ENCODE data around the gene PTPRG. TPM values are rescaled to one million over a fixed set of nuclear protein-coding genes. Genes with fewer than 3 reads are reported as not detected.

Gene PTPRG
- total and polyA plus RNA-seq, 11 donors = 8.0 to 48.5 (median 35.4) TPM

GRCh38 chr3:62233065-62233464, 671.7 kb downstream of the PTPRG start:
- H3K27ac ChIP-seq = no peak overlapping the region
- H3K4me1 ChIP-seq = peaks cover 0 to 30% (median 20%) of the 10 kb centered on the region in 12 donors
- no peak for DNase-seq
- intact Hi-C loops (cut with DNase I) = no loop called here
- no peaks in the 10 kb centered on the region for H3K27me3 ChIP-seq
- 87 to 91% (median 89%) methylated on average over 6 of the region's 6 CpGs for WGBS, 4 donors
- no peak overlapping the region for H3K4me3 ChIP-seq
- no peak for TF ChIP-seq POLR2A (IDR thresholded peaks at IDR 0.05)
- no peak for TF ChIP-seq CTCF (IDR thresholded peaks at IDR 0.05)
- peaks cover 0 to 3% (median 0%) of the 10 kb centered on the region in 9 donors for H3K36me3 ChIP-seq
- no peak for ATAC-seq
- H3K9me3 ChIP-seq = no peaks in the 10 kb centered on the region

- H3K36me3 ChIP-seq = peaks cover 0 to 3% (median 0%) of the 10 kb centered on the region in 9 donors
- intact Hi-C loops (cut with DNase I) = no loop called here
- H3K4me3 ChIP-seq = no peak overlapping the region
- no peaks in the 10 kb centered on the region for H3K9me3 ChIP-seq
- H3K4me1 ChIP-seq = peaks cover 0 to 36% (median 21%) of the 10 kb centered on the region in 12 donors
- TF ChIP-seq CTCF (IDR thresholded peaks at IDR 0.05) = no peak
- no peak for TF ChIP-seq POLR2A (IDR thresholded peaks at IDR 0.05)
- 45 to 53% (median 48%) methylated on average over 4 of the region's 4 CpGs for WGBS, 4 donors
- DNase-seq (no peak), ATAC-seq (no peak)
- H3K27ac ChIP-seq = no peak overlapping the region
- H3K27me3 ChIP-seq = no peaks in the 10 kb centered on the region
These were observed 674.6 kb downstream of the PTPRG start for GRCh38 chr3:62236016-62236415.

GRCh38 chr3:62237286-62237948, 676.0 kb downstream of the PTPRG start:
- Histone ChIP-seq H3K27ac (peak overlapping the region in 1 of 12 donors; percentile 15), H3K4me3 (no peak overlapping the region), H3K9me3 (no peaks in the 10 kb centered on the region), H3K36me3 (peaks cover 0 to 3% (median 0%) of the 10 kb centered on the region in 9 donors), H3K27me3 (no peaks in the 10 kb centered on the region), H3K4me1 (peaks cover 0 to 36% (median 21%) of the 10 kb centered on the region in 12 donors)
- intact Hi-C loops (cut with DNase I) = no loop called here
- peak; percentile 53 to 74 (median 64) for ATAC-seq
- TF ChIP-seq CTCF (IDR thresholded peaks at IDR 0.05) = no peak
- TF ChIP-seq POLR2A (IDR thresholded peaks at IDR 0.05) = no peak
- 23 to 38% (median 32%) methylated on average over 5 of the region's 5 CpGs for WGBS, 4 donors
- peak in 1 of 5 donors; percentile 10 for DNase-seq

- H3K36me3 ChIP-seq = peaks cover 0 to 4% (median 0%) of the 10 kb centered on the region in 9 donors
- H3K4me3 ChIP-seq = no peak overlapping the region
- ATAC-seq (peak in 1 of 4 donors; percentile 12), DNase-seq (no peak)
- intact Hi-C loops (cut with DNase I) = no loop called here
- no peaks in the 10 kb centered on the region for H3K9me3 ChIP-seq
- peaks cover 0 to 36% (median 21%) of the 10 kb centered on the region in 12 donors for H3K4me1 ChIP-seq
- H3K27ac ChIP-seq = no peak overlapping the region
- WGBS, 4 donors = 77 to 93% (median 88%) methylated on average over 5 of the region's 5 CpGs
- TF ChIP-seq CTCF (IDR thresholded peaks at IDR 0.05) (no peak), POLR2A (IDR thresholded peaks at IDR 0.05) (no peak)
- H3K27me3 ChIP-seq = no peaks in the 10 kb centered on the region
These were observed 676.6 kb downstream of the PTPRG start for GRCh38 chr3:62238003-62238402.
